WTC11 (cell line): ENCODE data around the gene ARRDC1. TPM values are rescaled to one million over a fixed set of nuclear protein-coding genes. Genes with fewer than 3 reads are reported as not detected.

ENCODE experiments used
- ATAC-seq: fragments of 200-7000 bp; cut with Tn5 transposase; 2 replicates; pipeline ENCODE4 v1.10.0; 2021; ENCODE audit warnings: mild to moderate bottlenecking, moderate library complexity
- CTCF ChIA-PET: fragments of 300-600 bp; sonication (Branson Sonifier 250); formaldehyde crosslinking; loops from one replicate; lab custom pipeline; 2021; ENCODE audit warnings: antibody characterized with exemption; lab: Charles Lee
- POLR2A ChIA-PET: fragments of 350-600 bp; sonication (Branson Sonifier 250); formaldehyde crosslinking; loops from one replicate; lab custom pipeline; 2021; ENCODE audit warnings: antibody characterized with exemption; lab: Charles Lee
- DNase-seq: peaks from one replicate; pipeline ENCODE4 v3.0.0; 2021; ENCODE audit warnings: low spot score
- H3K27ac Mint-ChIP-seq: 2 replicates; pipeline ENCODE4 v1.8.0; 2021; ENCODE audit warnings: mixed read lengths
- H3K27me3 Mint-ChIP-seq: 2 replicates; pipeline ENCODE4 v1.8.0; 2021; ENCODE audit warnings: low read depth, mild to moderate bottlenecking, moderate library complexity, mixed read lengths
- H3K36me3 Mint-ChIP-seq: 2 replicates; pipeline ENCODE4 v1.8.0; 2021; ENCODE audit warnings: mixed read lengths
- H3K4me1 Mint-ChIP-seq: 2 replicates; pipeline ENCODE4 v1.8.0; 2022; ENCODE audit warnings: mixed read lengths
- H3K4me3 Mint-ChIP-seq: 2 replicates; pipeline ENCODE4 v1.8.0; 2021; ENCODE audit warnings: mild to moderate bottlenecking, moderate library complexity, mixed read lengths
- H3K9me3 Mint-ChIP-seq: 2 replicates; pipeline ENCODE4 v1.8.0; 2021; ENCODE audit warnings: mixed read lengths
- CREB1 ChIP-seq: sonication (generic); formaldehyde crosslinking; IDR thresholded peaks from 2 replicates; pipeline ENCODE4 v1.8.0; 2023; ENCODE audit warnings: mild to moderate bottlenecking, missing genetic modification reagents
- ELF4 ChIP-seq: sonication (generic); formaldehyde crosslinking; IDR thresholded peaks from 2 replicates; pipeline ENCODE4 v1.8.1; 2022; ENCODE audit warnings: low read depth, mild to moderate bottlenecking, moderate library complexity, missing genetic modification reagents
- ESRRA ChIP-seq: sonication (generic); formaldehyde crosslinking; IDR thresholded peaks from 2 replicates; pipeline ENCODE4 v1.8.1; 2022; ENCODE audit warnings: mild to moderate bottlenecking, missing genetic modification reagents, borderline replicate concordance
- GRHL2 ChIP-seq: fragments of 250-450 bp; sonication (Bioruptor Pico); IDR thresholded peaks from 2 replicates; pipeline ENCODE4 v1.8.0; 2022; ENCODE audit warnings: mild to moderate bottlenecking, moderate library complexity; ENCODE audit not compliant: insufficient replicate concordance, severe bottlenecking
- JAZF1 ChIP-seq: fragments of 250-450 bp; sonication (Bioruptor Pico); IDR thresholded peaks from 2 replicates; pipeline ENCODE4 v1.9.0; 2021; ENCODE audit warnings: moderate library complexity, mild to moderate bottlenecking, inconsistent platforms
- KAT7 ChIP-seq: sonication (generic); formaldehyde crosslinking; IDR thresholded peaks from 2 replicates; pipeline ENCODE4 v1.8.1; 2023; ENCODE audit warnings: missing genetic modification reagents, mild to moderate bottlenecking, borderline replicate concordance
- MXD4 ChIP-seq: fragments of 250-450 bp; sonication (Bioruptor Pico); IDR thresholded peaks from 2 replicates; pipeline ENCODE4 v1.8.0; 2021; ENCODE audit warnings: mild to moderate bottlenecking, moderate library complexity, borderline replicate concordance
- NR1H2 ChIP-seq: sonication (generic); formaldehyde crosslinking; IDR thresholded peaks from 2 replicates; pipeline ENCODE4 v1.9.0; 2021; ENCODE audit warnings: mild to moderate bottlenecking, moderate library complexity, missing genetic modification reagents
- NR3C1 ChIP-seq: sonication (generic); formaldehyde crosslinking; conservative IDR thresholded peaks from 2 replicates; pipeline ENCODE4 v1.8.1; 2023; ENCODE audit warnings: low read depth, mild to moderate bottlenecking, missing genetic modification reagents
- OVOL2 ChIP-seq: fragments of 250-450 bp; sonication (Bioruptor Pico); IDR thresholded peaks from 2 replicates; pipeline ENCODE4 v1.9.0; 2021; ENCODE audit warnings: mild to moderate bottlenecking, borderline replicate concordance
- RORB ChIP-seq: fragments of 250-450 bp; sonication (Bioruptor Pico); IDR thresholded peaks from 2 replicates; pipeline ENCODE4 v1.9.0; 2021; ENCODE audit warnings: mild to moderate bottlenecking
- TCF7 ChIP-seq: sonication (generic); formaldehyde crosslinking; IDR thresholded peaks from 2 replicates; pipeline ENCODE4 v1.8.0; 2022; ENCODE audit warnings: mild to moderate bottlenecking, low read depth, missing genetic modification reagents, moderate library complexity
- TEAD4 ChIP-seq: sonication (generic); formaldehyde crosslinking; IDR thresholded peaks from 2 replicates; pipeline ENCODE4 v1.8.0; 2022; ENCODE audit warnings: mild to moderate bottlenecking, missing genetic modification reagents
- ZNF263 ChIP-seq: sonication (generic); formaldehyde crosslinking; IDR thresholded peaks from 2 replicates; pipeline ENCODE4 v1.8.1; 2022; ENCODE audit warnings: low read depth, mild to moderate bottlenecking, moderate library complexity, missing genetic modification reagents
- ZNF396 ChIP-seq: fragments of 250-450 bp; sonication (Bioruptor Pico); IDR thresholded peaks from 2 replicates; pipeline ENCODE4 v1.8.0; 2021; ENCODE audit warnings: mild to moderate bottlenecking, moderate library complexity, borderline replicate concordance
- total RNA-seq: library from RNA; stranded (reverse); gene quantifications from 3 replicates; pipeline ENCODE4 v1.2.3, GENCODE V29; 2021
- TF ChIP-seq, protein P1 (sequence below): fragments of 250-450 bp; sonication (Bioruptor Pico); IDR thresholded peaks from 2 replicates; pipeline ENCODE4 v1.9.0; 2021; ENCODE audit warnings: moderate library complexity, mild to moderate bottlenecking, inconsistent platforms, borderline replicate concordance
- TF ChIP-seq, protein P2 (sequence below): fragments of 250-450 bp; sonication (Bioruptor Pico); IDR thresholded peaks from 2 replicates; pipeline ENCODE4 v1.9.0; 2021; ENCODE audit warnings: mild to moderate bottlenecking
- TF ChIP-seq, protein P3 (sequence below): fragments of 200-600 bp; IDR thresholded peaks from 2 replicates; pipeline ENCODE4 v1.8.0; 2022; ENCODE audit warnings: antibody characterized with exemption
- TF ChIP-seq, protein P4 (sequence below): fragments of 250-450 bp; sonication (Bioruptor Pico); IDR thresholded peaks from 2 replicates; pipeline ENCODE4 v1.8.0; 2021; ENCODE audit warnings: mild to moderate bottlenecking
- TF ChIP-seq, protein P5 (sequence below): fragments of 250-450 bp; sonication (Bioruptor Pico); IDR thresholded peaks from 2 replicates; pipeline ENCODE4 v2.1.2; 2022; ENCODE audit warnings: mild to moderate bottlenecking, moderate library complexity
- TF ChIP-seq, protein P6 (sequence below): sonication (generic); formaldehyde crosslinking; IDR thresholded peaks from 2 replicates; pipeline ENCODE4 v1.8.1; 2022; ENCODE audit warnings: mild to moderate bottlenecking, moderate library complexity, missing genetic modification reagents
- TF ChIP-seq, protein P7 (sequence below): sonication (generic); formaldehyde crosslinking; IDR thresholded peaks from 2 replicates; pipeline ENCODE4 v1.8.1; 2023; ENCODE audit warnings: mild to moderate bottlenecking, missing genetic modification reagents
- TF ChIP-seq, protein P8 (sequence below): sonication (generic); formaldehyde crosslinking; conservative IDR thresholded peaks from 2 replicates; pipeline ENCODE4 v1.8.1; 2022; ENCODE audit warnings: mild to moderate bottlenecking, missing genetic modification reagents

ARRDC1 gene
- total RNA-seq, 1 experiment from 2014 or later, result 41.3 TPM

DNA sequence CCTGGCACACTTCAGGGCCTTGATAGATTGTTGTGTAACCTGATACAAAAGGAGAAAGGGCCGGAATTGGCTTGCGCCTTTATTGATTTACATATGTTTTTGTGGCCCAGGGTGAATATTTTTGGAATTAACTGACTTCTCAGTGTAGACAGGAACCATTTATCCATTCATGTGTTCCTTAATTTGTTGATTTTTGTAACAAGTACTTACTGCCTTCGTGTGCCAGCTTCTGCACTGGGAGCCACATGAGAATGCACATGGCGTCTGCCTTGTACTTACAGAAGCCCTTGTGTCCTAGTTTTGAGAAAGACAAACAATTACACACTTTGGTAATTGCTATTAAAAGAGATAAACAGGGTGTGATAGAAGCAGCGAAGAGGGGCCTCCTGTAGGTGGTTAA, 39.7 kb downstream of the ARRDC1 start:
- no peaks in the 10 kb centered on the region for H3K9me3 Mint-ChIP-seq
- TF ChIP-seq, protein P1, sequence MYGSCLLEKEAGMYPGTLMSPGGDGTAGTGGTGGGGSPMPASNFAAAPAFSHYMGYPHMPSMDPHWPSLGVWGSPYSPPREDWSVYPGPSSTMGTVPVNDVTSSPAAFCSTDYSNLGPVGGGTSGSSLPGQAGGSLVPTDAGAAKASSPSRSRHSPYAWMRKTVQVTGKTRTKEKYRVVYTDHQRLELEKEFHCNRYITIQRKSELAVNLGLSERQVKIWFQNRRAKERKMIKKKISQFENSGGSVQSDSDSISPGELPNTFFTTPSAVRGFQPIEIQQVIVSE (CRISPR knock-in tag), result no peak
- TF ChIP-seq ESRRA (CRISPR knock-in tag), result no peak
- TF ChIP-seq ZNF263 (CRISPR knock-in tag), result no peak
- no peak for TF ChIP-seq NR1H2
- no peak for TF ChIP-seq ELF4 (CRISPR knock-in tag)
- no peak for TF ChIP-seq ZNF396 (CRISPR knock-in tag)
- TF ChIP-seq, all 79 proteins: peak for 0
- Mint-ChIP-seq H3K36me3 (peaks cover 14% of the 10 kb centered on the region), H3K27ac (peak overlapping the region; percentile 88), H3K27me3 (no peaks in the 10 kb centered on the region), H3K4me3 (no peak overlapping the region), H3K4me1 (peaks cover 27% of the 10 kb centered on the region)
- no peak for DNase-seq
- CTCF ChIA-PET, result interaction anchor here (1.5 kb wide), 1 partner anchor 40 kb away, joined by 3 read pairs; the partner anchor contains the start of gene ARRDC1
- POLR2A ChIA-PET, result no interaction called here
- ATAC-seq, result no peak

DNA sequence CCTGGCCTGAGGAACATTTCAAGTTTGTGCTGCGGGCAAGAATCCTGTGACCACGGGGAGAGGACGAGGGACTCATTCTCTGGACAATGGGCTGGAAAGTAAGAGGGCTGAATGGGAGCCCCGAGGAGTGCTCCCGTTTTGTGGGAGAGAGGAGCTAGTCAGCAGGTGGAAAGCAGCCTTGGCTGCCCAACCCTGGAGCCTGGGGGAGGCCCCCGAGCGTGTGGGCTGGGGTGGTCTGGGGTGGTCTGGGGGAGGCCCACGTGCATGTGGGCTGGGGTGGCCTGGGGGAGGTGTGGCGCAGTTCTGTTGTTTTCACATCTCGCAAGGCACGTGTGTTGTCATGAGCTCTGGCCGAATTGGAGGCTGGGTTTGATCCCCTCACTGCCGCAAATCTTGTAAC, 40.9 kb downstream of the ARRDC1 start:
- Mint-ChIP-seq H3K4me1 (peaks cover 27% of the 10 kb centered on the region), H3K27me3 (no peaks in the 10 kb centered on the region), H3K9me3 (no peaks in the 10 kb centered on the region)
- TF ChIP-seq, protein P2, sequence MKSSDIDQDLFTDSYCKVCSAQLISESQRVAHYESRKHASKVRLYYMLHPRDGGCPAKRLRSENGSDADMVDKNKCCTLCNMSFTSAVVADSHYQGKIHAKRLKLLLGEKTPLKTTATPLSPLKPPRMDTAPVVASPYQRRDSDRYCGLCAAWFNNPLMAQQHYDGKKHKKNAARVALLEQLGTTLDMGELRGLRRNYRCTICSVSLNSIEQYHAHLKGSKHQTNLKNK (CRISPR knock-in tag), result no peak
- no peak for TF ChIP-seq TEAD4 (CRISPR knock-in tag)
- TF ChIP-seq, protein P3, sequence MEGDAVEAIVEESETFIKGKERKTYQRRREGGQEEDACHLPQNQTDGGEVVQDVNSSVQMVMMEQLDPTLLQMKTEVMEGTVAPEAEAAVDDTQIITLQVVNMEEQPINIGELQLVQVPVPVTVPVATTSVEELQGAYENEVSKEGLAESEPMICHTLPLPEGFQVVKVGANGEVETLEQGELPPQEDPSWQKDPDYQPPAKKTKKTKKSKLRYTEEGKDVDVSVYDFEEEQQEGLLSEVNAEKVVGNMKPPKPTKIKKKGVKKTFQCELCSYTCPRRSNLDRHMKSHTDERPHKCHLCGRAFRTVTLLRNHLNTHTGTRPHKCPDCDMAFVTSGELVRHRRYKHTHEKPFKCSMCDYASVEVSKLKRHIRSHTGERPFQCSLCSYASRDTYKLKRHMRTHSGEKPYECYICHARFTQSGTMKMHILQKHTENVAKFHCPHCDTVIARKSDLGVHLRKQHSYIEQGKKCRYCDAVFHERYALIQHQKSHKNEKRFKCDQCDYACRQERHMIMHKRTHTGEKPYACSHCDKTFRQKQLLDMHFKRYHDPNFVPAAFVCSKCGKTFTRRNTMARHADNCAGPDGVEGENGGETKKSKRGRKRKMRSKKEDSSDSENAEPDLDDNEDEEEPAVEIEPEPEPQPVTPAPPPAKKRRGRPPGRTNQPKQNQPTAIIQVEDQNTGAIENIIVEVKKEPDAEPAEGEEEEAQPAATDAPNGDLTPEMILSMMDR, result no peak
- TF ChIP-seq, all 79 proteins: peak for 0
- POLR2A ChIA-PET, result interaction anchor here (1.4 kb wide), 1 partner anchor 19 kb away, joined by 3 read pairs; no protein-coding TSS in a partner anchor
- peak overlapping the region; percentile 86 for H3K27ac Mint-ChIP-seq
- ATAC-seq (no peak), DNase-seq (no peak)
- CTCF ChIA-PET, result interaction anchor here (0.7 to 1.6 kb wide), 4 partner anchors 27 to 67 kb away, joined by 3 read pairs; partner anchors contain the start of gene ARRDC1
- H3K4me3 Mint-ChIP-seq, result no peak overlapping the region
- H3K36me3 Mint-ChIP-seq, result peaks cover 17% of the 10 kb centered on the region

DNA sequence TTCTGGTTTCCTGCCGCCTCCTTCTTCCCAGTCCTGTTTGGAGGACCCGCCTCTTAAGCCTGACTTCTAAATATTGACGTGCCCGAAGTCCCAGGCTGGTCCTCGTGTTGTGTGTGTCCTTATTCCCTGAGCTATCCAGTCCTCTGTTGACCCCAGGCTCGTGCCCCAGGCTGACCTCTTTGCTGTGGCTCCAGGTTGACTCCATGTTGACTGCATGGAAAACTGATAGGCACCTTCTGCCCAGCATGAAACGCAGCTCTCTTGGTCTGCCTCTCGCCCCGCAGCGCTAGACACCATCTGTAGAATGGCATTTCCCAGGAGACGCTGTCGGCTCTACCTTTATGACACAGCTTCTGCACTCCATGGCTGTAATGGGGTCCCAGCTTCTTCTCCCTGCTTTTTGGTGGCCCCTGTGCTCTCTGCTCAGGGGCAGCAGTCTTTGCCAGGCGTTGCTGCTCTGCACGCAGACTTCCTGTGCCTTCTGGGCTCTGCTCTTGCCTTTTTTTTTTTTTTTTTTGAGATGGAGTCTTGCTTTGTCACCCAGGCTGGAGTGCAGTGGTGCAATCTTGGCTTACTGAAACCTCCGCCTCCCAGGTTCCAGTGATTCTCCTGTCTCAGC, 41.7 kb downstream of the ARRDC1 start:
- Mint-ChIP-seq H3K4me1 (peaks cover 27% of the 10 kb centered on the region), H3K27ac (peak overlapping the region; percentile 86), H3K27me3 (no peaks in the 10 kb centered on the region), H3K4me3 (no peak overlapping the region), H3K9me3 (no peaks in the 10 kb centered on the region), H3K36me3 (peaks cover 21% of the 10 kb centered on the region)
- POLR2A ChIA-PET, result interaction anchor here (1.4 kb wide), 1 partner anchor 18 kb away, joined by 3 read pairs; no protein-coding TSS in a partner anchor
- DNase-seq (no peak), ATAC-seq (no peak)
- CTCF ChIA-PET, result interaction anchor here (0.7 to 1.6 kb wide), 3 partner anchors 13 to 68 kb away, joined by 3 to 4 read pairs (median 3); no protein-coding TSS in a partner anchor
- TF ChIP-seq, protein P4, sequence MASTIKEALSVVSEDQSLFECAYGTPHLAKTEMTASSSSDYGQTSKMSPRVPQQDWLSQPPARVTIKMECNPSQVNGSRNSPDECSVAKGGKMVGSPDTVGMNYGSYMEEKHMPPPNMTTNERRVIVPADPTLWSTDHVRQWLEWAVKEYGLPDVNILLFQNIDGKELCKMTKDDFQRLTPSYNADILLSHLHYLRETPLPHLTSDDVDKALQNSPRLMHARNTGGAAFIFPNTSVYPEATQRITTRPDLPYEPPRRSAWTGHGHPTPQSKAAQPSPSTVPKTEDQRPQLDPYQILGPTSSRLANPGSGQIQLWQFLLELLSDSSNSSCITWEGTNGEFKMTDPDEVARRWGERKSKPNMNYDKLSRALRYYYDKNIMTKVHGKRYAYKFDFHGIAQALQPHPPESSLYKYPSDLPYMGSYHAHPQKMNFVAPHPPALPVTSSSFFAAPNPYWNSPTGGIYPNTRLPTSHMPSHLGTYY (CRISPR knock-in tag), result no peak
- TF ChIP-seq, protein P5, sequence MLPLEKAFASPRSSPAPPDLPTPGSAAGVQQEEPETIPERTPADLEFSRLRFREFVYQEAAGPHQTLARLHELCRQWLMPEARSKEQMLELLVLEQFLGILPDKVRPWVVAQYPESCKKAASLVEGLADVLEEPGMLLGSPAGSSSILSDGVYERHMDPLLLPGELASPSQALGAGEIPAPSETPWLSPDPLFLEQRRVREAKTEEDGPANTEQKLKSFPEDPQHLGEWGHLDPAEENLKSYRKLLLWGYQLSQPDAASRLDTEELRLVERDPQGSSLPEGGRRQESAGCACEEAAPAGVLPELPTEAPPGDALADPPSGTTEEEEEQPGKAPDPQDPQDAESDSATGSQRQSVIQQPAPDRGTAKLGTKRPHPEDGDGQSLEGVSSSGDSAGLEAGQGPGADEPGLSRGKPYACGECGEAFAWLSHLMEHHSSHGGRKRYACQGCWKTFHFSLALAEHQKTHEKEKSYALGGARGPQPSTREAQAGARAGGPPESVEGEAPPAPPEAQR (CRISPR knock-in tag), result no peak
- TF ChIP-seq TCF7 (CRISPR knock-in tag), result no peak
- no peak for TF ChIP-seq CREB1
- no peak for TF ChIP-seq GRHL2
- TF ChIP-seq, protein P6, sequence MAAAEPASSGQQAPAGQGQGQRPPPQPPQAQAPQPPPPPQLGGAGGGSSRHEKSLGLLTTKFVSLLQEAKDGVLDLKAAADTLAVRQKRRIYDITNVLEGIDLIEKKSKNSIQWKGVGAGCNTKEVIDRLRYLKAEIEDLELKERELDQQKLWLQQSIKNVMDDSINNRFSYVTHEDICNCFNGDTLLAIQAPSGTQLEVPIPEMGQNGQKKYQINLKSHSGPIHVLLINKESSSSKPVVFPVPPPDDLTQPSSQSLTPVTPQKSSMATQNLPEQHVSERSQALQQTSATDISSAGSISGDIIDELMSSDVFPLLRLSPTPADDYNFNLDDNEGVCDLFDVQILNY (CRISPR knock-in tag), result no peak
- TF ChIP-seq, protein P7, sequence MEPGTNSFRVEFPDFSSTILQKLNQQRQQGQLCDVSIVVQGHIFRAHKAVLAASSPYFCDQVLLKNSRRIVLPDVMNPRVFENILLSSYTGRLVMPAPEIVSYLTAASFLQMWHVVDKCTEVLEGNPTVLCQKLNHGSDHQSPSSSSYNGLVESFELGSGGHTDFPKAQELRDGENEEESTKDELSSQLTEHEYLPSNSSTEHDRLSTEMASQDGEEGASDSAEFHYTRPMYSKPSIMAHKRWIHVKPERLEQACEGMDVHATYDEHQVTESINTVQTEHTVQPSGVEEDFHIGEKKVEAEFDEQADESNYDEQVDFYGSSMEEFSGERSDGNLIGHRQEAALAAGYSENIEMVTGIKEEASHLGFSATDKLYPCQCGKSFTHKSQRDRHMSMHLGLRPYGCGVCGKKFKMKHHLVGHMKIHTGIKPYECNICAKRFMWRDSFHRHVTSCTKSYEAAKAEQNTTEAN (CRISPR knock-in tag), result no peak
- no peak for TF ChIP-seq RORB (CRISPR knock-in tag)
- TF ChIP-seq NR3C1, result no peak
- TF ChIP-seq JAZF1, result no peak
- TF ChIP-seq MXD4 (CRISPR knock-in tag), result no peak
- TF ChIP-seq, protein P8, sequence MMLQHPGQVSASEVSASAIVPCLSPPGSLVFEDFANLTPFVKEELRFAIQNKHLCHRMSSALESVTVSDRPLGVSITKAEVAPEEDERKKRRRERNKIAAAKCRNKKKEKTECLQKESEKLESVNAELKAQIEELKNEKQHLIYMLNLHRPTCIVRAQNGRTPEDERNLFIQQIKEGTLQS (CRISPR knock-in tag), result no peak
- TF ChIP-seq KAT7 (CRISPR knock-in tag), result no peak
- no peak for TF ChIP-seq OVOL2 (CRISPR knock-in tag)
